HG03342 (cell line): Measurements from ENCODE around the gene ALDH1L1.

Experiments
- ATAC-seq: cut with Tn5 transposase; IDR thresholded peaks from one replicate; pipeline ENCODE4 v1.9.1; 2021; ENCODE audit warnings: mild to moderate bottlenecking, moderate library complexity; ENCODE audit not compliant: unreplicated experiment

The ALDH1L1 gene

DNA sequence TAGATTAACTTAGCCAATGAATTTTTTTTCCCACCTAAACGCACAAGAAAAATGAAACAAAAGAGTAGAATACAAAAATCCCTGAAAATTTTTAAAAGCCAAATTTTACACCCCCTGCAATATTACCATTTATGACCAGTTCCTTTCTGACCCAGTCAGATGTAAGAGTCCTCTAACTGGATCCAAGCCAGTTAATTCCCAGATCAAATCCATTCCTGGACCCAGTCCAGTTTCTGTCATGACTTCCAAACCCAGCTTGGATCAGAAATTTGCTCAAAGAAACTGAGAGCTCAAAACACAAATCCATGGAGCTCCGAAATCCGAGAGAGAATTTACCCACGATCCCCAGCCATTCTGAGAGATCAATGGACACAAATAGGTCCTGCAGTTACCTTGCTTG, 17.0 kb upstream of the ALDH1L1 start:
- ATAC-seq, result no peak

DNA sequence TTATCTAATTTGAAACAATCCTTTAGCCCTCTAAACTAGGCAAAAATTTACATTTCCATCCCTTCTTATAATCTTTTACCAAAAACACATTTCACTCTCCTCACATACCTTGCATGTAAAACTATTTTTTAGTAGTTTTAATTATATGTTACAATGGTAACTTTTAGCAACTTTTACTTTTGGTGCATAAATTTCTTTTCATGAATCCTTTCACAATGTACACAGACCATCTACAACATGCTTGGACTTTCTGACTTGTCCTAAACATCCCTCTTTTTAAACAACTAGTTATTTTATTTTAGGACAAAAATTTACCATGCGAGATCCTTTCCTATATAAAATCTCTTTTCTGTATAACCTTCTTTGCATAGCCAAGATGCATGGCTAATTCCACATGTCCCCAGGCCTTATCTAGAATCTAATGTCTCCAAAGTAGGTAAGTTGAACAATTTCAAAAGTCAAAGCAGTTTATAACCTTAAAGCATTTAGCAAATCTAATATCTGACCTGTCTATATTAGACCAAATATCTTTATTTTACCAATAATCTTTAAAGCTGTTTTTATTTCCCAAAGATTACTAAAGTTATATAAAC, 14.4 kb upstream of the ALDH1L1 start:
- no peak for ATAC-seq

DNA sequence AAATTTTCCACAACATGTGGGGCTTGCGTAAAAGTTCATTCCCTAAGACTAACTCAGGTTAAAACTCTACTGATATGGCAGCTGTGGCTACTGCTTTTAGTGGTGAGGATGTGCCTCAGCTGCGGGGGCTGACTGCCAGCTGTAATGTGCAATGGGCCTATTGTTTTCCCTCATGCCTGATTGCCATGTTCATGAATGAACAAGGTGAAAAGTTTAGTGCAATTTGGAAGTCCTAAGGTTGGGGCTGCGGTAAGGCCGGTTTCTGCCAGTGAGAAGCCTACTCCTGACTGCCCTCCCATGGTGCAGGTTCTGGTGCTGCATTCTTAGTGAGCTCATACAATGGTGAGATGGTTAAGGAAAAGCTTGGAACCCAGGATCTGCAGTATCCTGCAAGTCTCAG, 10.9 kb upstream of the ALDH1L1 start:
- ATAC-seq, result no peak

DNA sequence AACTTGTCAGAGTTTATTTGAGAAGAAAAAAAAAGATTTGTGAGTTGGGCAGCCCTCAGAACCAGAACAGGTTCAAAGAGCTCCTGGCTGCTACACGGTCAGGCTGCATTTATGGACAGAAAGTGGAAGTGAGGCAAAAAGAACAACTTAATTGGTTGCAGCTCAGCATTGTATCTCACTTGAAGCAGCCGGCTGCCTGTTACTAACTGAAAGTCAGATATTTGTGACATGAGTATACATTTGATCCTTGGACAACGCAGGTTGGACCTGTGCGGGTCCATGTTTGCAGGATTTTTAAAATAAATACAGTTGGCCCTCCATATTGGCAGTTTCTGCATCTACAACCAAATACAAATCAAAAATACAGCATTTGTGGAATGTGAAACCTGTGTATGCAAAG, 7.5 kb upstream of the ALDH1L1 start:
- ATAC-seq, result no peak

DNA sequence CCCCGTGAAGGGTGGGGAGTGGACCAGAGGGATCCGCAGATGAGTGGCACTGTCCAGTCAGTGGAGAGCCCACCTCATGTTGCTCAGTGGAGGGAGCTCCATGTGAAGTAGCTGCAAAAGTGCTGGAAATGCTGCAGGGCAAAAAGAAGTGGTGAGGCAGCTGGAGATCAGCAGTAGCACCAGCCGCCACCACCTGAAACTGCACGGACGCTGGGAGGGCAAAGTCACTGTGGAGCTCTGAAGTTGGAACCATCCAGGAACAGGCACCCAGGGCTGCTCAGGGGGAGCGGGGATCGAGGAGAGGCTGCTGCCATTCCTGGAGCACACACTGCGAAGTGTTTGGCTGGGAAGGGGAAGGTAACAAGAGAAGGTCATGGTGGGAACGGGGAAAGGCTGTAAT, 6.4 kb upstream of the ALDH1L1 start:
- ATAC-seq, result no peak

DNA sequence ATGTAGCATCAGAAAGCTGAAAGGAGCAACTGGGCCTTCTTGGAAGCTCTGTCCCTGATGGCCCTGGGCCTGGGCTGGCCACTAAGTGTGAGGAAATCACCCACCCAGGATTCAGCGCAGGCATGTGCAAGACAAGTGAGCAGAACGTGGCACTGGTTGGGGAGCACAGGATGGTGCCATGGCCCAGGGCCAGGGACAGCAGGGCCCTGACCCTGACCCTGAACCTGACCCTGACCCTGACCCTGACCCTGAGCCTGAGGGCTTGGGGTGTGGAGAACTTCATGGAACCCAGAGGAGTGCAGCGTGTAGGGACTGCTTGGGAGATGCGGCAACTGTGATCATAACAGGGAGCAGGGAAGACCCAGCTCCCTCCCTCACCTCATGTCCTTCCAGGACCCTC, 5.9 kb upstream of the ALDH1L1 start:
- no peak for ATAC-seq

DNA sequence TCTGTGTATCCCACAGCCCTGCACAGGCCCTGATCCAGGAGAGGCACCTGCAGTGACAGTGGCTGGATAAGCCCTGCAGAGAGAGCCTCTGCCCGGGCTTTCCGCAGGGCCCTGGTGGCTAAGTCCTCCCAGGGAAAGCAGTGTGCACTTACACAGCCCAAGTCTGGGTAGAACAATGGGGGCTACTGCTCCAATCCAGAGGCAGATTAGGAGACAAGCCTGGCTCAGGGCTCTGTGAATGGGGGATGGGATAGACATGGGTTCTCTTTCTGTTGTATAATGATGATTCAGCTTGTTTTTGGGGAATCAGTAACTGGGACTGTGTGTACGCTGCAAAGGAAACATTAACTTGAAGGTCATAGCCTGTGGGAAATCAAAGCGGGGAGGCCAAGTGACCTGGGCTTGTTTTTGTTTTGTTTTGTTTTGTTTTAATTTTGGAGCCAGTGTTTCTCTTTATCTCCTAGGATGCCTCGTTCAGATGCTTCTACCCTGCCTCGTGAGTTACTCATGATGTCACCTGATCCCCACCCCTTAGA, 4.1 kb upstream of the ALDH1L1 start:
- ATAC-seq, result no peak

DNA sequence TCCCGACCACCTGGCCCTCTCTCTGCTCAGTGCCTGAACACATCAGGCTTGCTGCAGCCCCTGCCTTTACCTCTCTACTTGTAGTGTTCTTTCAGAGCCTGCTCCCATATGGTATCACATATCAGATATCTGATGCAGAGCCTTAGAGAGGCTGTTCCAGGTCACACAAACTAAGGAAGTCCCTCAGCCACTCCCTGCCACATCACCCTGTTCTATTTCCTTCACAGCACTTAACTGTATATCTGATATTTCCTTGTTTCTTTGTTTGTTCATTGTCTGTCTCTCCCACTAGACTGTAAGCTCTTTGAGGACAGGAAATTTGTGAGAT, 976 bp upstream of the ALDH1L1 start:
- no peak for ATAC-seq

DNA sequence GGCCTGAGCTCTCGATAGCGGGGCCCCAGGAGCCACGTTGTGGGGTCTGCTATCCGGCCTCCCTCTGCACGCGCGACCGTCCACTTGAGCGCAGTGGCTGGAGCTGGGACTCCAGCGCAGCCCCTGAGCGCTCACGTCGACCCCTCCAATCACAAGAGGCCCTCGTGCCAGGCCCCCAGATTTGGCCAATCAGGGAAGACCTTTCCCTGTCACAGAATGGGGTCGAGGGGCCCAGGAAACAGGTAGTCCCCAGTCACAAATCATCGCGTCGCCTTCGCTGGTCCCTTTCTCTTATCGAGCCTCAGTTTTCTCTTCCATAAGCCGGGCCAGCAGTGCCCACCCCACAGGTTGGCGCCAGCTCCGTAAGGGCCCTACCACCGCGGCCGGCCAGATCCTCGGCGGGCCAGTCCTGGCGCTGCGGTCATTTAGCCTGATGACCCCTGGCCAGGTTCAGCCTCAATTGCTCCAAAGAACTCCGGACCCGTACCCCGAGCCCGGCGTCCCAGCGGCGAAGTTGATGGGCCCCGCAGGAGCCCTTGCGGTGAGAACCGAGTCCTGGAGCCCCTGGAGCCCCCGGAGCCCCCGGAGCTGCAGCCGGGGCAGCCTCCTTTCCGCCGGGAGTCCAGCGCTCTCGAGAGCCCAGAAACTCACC, 435 bp downstream of the ALDH1L1 start:
- no peak for ATAC-seq

DNA sequence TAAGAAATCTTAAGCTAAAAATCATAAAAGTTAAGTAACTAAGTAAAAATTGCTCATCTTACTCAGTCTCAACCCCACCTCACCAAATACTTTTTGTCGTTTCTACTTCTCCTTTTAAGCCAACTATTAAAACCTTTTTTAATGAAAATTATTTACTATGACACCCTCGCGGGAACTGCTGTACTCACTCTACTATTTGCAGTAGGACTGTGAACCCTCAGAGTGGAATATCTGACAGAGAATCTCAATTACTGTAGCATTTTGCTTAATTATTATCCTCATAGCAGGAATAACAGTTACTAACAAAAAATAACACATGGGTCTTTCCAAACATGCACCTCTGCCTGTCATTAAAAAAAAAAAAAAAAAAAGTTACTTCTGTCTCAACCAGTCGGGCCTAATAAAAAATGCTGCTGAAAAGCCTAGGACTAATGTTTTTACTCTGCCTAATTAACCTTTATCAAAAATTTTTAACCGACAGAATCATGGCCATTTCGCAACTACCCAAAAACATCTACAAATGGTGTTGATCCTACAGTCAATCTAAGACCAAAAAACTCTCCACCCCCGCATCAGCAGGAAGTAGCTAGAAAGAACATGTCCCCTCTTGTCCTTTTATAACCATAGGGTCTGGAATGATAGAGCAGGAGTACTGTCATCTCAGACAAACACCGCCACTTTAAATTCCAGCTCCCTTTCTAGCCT, 10.2 kb downstream of the ALDH1L1 start:
- ATAC-seq, result no peak

DNA sequence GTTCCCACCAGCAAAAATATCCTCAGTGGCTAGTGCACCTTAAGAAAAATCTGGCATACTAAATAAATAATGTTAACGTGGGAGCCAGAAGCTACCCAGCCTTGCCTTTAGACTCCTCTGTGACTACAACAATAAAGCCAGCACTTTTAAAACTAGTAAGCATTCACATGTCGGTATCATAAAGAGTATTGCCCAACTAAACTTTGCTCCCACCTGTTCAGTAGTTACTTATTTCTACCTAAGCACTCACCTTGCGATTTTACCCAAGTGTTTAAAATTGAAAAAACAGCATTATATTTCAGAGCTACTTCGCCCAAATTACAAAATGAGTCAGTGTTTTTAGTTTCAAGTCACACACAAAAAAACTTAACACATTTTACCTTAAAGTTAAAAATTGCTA, 12.8 kb downstream of the ALDH1L1 start:
- no peak for ATAC-seq

DNA sequence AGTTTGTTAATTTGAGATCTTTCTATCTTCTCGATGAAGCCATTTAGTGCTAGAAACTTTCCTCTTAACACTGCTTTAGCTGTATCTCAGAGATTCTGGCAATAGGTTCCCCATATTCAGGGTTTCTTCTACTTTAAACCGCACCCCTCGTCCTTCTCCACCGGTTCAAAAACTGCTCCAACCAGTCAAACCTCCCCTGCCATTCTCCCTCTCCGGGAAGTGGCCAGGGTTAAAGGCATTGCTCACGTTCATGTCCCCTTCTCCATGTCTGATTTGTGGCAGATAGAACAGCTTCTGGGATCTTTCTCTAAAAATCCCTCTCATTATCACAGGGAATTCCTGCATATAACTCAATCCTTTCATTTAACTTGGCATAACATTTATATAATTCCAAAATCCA, 14.4 kb downstream of the ALDH1L1 start:
- no peak for ATAC-seq

DNA sequence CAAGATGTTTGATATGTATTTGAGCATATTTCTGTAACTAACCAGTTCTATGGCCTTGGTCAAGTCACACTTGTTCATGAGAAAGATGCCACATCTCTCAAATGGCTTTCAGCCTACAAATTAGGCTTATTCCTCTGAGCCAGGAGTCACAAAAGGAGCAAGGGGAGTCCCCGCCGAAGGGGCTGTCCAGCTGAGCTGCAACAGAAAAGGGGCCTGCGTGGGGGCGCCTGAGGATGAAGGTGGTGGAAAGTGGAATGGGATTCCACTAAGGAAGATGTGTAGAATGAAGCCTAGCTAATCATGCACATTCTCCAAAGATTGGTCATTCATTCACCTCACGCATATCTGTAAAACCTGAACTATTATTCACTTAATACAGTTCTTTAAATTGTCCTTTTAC, 19.1 kb downstream of the ALDH1L1 start:
- no peak for ATAC-seq

DNA sequence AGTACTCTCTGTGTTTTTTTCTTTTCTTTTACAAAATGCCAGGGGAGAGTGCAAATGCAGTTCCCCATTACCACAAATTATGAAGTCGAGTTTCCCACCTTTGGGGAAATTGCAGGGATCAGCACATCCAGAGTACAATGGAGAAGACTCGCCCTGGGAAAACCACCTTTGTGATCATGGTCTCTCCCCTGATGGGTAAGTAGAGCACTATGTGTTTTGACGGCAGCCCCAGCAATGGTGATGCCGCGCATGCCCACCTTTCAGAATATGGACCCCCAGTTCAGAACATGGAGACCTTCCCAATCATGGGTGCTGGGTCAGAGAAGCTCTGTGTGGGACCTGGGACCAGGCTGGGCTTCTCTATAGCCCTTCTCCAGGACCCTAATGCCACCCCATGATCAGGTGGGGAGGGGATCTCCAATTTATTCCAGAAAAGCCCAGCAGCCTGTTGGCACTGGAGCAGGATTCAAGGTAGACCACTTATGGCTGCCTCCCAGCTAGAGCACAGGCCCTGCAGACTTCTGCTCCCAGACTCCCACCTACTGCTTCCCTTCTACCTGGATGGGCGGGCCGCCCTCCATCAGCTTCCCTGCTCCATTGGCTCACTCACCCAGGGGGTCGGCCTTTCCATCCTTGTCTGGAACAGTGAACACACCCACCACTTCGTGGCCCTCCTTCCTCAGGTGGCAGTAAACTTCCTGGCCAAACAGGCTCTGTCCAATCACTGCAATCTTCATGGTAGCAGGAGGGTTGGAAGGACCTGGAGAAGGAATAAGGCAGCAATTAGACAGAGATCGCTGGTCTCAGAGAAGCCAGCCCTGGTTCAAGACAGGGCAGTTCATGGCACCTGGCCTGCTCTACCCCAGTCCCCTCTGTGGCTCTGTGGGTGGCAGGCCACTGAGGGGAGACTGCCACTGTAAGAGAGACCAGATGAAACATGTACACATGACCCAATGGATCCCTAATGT, 19.9 kb downstream of the ALDH1L1 start:
- ATAC-seq, result no peak

DNA sequence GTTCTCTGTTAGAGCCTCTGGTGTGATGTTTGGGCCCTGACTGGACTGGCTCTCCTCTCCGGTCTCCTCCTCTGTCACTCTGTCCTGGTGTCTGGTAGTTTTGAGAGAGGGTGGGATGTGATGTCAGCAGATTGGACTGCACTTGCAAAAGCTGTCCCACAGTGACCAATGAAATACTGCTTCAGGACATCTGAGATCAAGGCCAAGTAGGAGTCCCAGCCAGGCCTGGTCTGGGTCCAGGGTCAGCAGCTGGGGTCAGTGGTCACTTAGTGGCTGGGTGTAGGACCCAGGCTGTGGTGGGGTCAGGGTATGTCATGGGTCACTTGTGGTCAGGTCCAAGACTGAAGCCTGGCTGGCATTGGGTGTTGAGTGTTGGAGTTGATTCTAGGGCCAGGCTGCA, 20.9 kb downstream of the ALDH1L1 start:
- no peak for ATAC-seq

DNA sequence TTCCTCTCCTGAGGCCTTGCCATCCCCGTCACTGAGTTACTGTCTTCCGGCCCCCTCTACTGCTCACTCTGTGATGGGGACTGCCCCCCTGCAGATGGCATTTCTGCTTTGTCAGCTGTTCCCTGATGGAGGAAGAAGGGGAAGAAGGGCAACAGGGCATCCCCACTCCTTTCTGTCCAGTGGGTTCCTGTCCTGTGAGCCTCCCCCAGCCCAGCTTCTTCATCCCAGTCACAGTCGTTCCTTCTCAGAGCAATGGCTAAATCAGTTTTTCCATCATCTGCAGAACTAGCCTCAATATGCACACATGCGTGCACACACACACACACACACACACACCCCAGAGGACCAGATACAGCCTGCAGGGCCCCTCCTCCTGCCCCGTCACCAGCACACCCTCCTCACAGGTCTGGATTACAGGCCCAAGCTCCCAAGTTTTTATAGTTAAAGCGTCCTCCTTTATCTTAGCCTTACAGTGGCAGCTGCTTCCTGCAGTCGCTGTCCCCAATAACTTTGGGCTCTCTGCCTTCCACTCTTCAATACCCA, 21.4 kb downstream of the ALDH1L1 start:
- ATAC-seq, result no peak

DNA sequence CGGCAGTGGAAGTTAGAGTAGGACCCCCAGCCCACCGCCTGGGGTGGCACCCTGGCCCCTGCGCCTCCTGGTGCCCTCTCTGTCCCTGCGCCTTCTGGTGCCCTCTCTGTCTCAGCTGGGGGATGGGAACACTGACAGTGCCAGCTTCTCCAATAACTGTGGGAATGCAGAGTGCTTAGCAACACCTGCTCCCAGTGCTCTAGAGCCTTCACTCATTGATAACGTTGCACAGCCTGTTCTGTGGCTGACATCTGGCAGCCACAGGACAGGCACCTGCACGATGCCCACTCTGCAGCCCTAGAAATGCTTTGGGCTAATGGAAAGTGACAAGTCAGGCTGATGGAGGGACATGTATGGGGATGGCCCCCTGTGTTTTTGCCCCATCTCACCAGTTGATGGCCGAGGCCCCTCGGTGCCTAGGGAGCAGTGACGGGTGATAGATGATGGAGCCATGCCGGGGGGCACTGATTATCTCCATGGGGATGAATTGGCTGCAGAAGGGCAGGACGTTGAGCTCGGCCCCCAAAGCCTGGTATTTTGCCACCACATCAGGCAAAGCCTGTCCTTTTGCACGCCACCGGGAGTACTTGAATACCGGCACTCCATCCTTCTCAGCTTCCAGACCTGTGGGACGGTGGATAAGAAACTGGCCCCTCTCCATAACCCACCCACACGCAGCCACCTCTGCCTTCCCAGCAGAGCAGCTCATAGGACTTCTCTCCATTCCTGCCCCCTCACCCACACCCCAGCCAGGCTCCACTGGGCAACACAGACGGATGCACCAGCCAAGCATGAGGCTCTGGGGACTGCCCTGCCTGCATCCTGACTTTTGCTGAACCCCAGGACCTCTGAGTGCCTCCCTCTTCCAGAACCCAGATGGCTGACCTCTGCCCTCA, 22.1 kb downstream of the ALDH1L1 start:
- ATAC-seq, result no peak

DNA sequence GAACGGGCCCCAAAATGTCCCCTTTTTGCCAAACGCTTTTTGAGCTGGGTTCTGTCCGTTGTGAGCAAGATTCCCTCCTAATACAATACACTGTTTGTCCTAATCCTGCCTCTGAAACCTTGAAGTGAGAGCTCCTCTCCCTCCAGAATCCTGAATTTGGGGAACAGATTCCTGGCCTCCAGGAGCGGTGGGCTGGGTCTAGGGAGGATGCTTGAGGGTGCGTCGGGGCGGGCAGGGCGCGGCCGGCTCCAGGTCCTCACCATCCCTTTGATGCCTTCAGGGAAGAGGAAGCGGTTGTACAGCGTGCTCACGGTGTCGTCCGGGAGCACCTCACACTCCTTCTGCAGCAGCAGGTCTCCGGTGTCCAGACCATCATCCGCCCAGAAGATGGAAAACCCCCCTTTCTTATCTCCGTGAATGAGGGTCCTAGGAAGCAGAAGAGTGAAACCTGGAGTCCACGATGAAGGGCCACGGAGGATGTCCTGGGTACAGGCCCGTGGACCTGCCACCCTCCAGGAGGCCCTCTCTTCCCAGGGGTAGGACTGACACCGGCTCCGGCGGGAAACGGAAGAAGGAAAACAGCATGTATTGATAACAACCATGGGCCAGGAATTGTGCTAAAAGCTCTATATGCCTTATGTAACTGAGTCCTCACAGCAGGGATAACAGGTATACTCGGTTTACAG, 23.2 kb downstream of the ALDH1L1 start:
- ATAC-seq, result no peak

DNA sequence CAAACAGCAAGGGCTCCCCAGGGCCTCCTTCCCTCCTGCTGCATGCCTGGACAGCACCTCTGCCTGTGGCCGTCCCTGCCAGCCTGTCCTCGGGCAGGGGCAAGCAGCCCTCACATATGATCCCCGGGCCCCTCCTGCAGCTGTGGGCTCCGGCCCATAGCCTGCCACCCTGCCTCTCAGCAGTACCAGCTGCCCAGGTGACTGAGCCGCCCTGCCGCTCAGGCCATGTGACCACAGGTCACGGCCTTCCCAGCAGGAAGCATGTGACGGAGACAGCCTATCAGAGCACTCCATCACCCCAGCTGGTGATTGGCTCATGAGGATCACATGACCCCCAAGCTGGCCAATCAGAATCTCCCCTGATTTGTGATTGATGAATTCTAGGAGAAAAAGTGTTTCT, 23.9 kb downstream of the ALDH1L1 start:
- ATAC-seq, result no peak
